Measurements from ENCODE around the gene SLC26A2. TPM values are rescaled to one million over a fixed set of nuclear protein-coding genes. Genes with fewer than 3 reads are reported as not detected.

The SLC26A2 gene
- total RNA-seq, 1 donor from 2014 or later = 48.1 TPM

GRCh38 chr5:149948993-149949392 is 11.6 kb upstream of the SLC26A2 start:
- DNase-seq (ENCODE audit: low spot score) = no peak
- Mint-ChIP-seq H3K27me3 (ENCODE audit: low read depth) (peaks cover 3% of the 10 kb centered on the region), H3K27ac (ENCODE audit: unreplicated experiment) (no peak overlapping the region), H3K36me3 (ENCODE audit: low read depth) (no peaks in the 10 kb centered on the region), H3K4me3 (ENCODE audit: unreplicated experiment) (no peak overlapping the region), H3K4me1 (ENCODE audit: low read depth) (no peaks in the 10 kb centered on the region), H3K9me3 (ENCODE audit: low read depth) (no peaks in the 10 kb centered on the region)
- TF ChIP-seq CTCF (IDR thresholded peaks at IDR 0.05) = no peak

- Mint-ChIP-seq H3K4me1 (ENCODE audit: low read depth) (no peaks in the 10 kb centered on the region), H3K36me3 (ENCODE audit: low read depth) (no peaks in the 10 kb centered on the region), H3K4me3 (ENCODE audit: unreplicated experiment) (no peak overlapping the region), H3K9me3 (ENCODE audit: low read depth) (no peaks in the 10 kb centered on the region), H3K27ac (ENCODE audit: unreplicated experiment) (no peak overlapping the region), H3K27me3 (ENCODE audit: low read depth) (peaks cover 3% of the 10 kb centered on the region)
- no peak for DNase-seq (ENCODE audit: low spot score)
- TF ChIP-seq CTCF (IDR thresholded peaks at IDR 0.05) = no peak
Measured at GRCh38 chr5:149951138-149951749, 9.3 kb upstream of the SLC26A2 start.

- Mint-ChIP-seq H3K27me3 (ENCODE audit: low read depth) (no peaks in the 10 kb centered on the region), H3K9me3 (ENCODE audit: low read depth) (no peaks in the 10 kb centered on the region), H3K36me3 (ENCODE audit: low read depth) (no peaks in the 10 kb centered on the region), H3K27ac (ENCODE audit: unreplicated experiment) (no peak overlapping the region), H3K4me3 (ENCODE audit: unreplicated experiment) (no peak overlapping the region), H3K4me1 (ENCODE audit: low read depth) (peaks cover 2% of the 10 kb centered on the region)
- DNase-seq (ENCODE audit: low spot score) = no peak
- no peak for TF ChIP-seq CTCF (IDR thresholded peaks at IDR 0.05)
Measured at GRCh38 chr5:149953436-149954121, 7.0 kb upstream of the SLC26A2 start.

GRCh38 chr5:149954798-149955197 is 5.8 kb upstream of the SLC26A2 start:
- no peaks in the 10 kb centered on the region for H3K36me3 Mint-ChIP-seq (ENCODE audit: low read depth)
- no peak for TF ChIP-seq CTCF (IDR thresholded peaks at IDR 0.05)
- H3K4me3 Mint-ChIP-seq (ENCODE audit: unreplicated experiment) = no peak overlapping the region
- no peaks in the 10 kb centered on the region for H3K9me3 Mint-ChIP-seq (ENCODE audit: low read depth)
- no peak for DNase-seq (ENCODE audit: low spot score)
- no peaks in the 10 kb centered on the region for H3K27me3 Mint-ChIP-seq (ENCODE audit: low read depth)
- peaks cover 9% of the 10 kb centered on the region for H3K4me1 Mint-ChIP-seq (ENCODE audit: low read depth)
- no peak overlapping the region for H3K27ac Mint-ChIP-seq (ENCODE audit: unreplicated experiment)

- Mint-ChIP-seq H3K27ac (ENCODE audit: unreplicated experiment) (no peak overlapping the region), H3K4me1 (ENCODE audit: low read depth) (peaks cover 20% of the 10 kb centered on the region), H3K4me3 (ENCODE audit: unreplicated experiment) (no peak overlapping the region), H3K27me3 (ENCODE audit: low read depth) (no peaks in the 10 kb centered on the region), H3K9me3 (ENCODE audit: low read depth) (no peaks in the 10 kb centered on the region), H3K36me3 (ENCODE audit: low read depth) (no peaks in the 10 kb centered on the region)
- no peak for TF ChIP-seq CTCF (IDR thresholded peaks at IDR 0.05)
- DNase-seq (ENCODE audit: low spot score) = no peak
Measured at GRCh38 chr5:149956685-149957084, 3.9 kb upstream of the SLC26A2 start.
